HepG2 (cell line): ENCODE measurements around the gene FLOT2. TPM values are rescaled to one million over a fixed set of nuclear protein-coding genes. Genes with fewer than 3 reads are reported as not detected.

ENCODE experiments used
- GATAD2A ChIP-seq: IDR thresholded peaks from 2 replicates; pipeline ENCODE4 v1.6.1; 2016
- HOXD1 ChIP-seq: sonication (generic); formaldehyde crosslinking; IDR thresholded peaks from 2 replicates; pipeline ENCODE4 v1.5.0; 2020; ENCODE audit warnings: missing genetic modification reagents
- KDM5A ChIP-seq: fragments of 200-600 bp; sonication (generic); IDR thresholded peaks from 2 replicates; pipeline ENCODE4 v1.7.0; 2018; ENCODE audit warnings: antibody characterized with exemption, mild to moderate bottlenecking, low read length, borderline replicate concordance
- MIXL1 ChIP-seq: IDR thresholded peaks from 2 replicates; pipeline ENCODE4 v1.6.1; 2016
- NFE2L1 ChIP-seq: sonication (generic); formaldehyde crosslinking; IDR thresholded peaks from 2 replicates; pipeline ENCODE4 v1.4.0; 2020; ENCODE audit warnings: missing genetic modification reagents, mild to moderate bottlenecking, borderline replicate concordance
- NR2C2 ChIP-seq: sonication (generic); formaldehyde crosslinking; IDR thresholded peaks from 2 replicates; pipeline ENCODE4 v1.4.0; 2020; ENCODE audit warnings: missing genetic modification reagents, mild to moderate bottlenecking, moderate library complexity, borderline replicate concordance
- PAWR ChIP-seq: sonication (generic); formaldehyde crosslinking; IDR thresholded peaks from 2 replicates; pipeline ENCODE4 v1.4.0; 2020; ENCODE audit warnings: missing genetic modification reagents, mild to moderate bottlenecking, borderline replicate concordance
- ZFY ChIP-seq: sonication (generic); formaldehyde crosslinking; IDR thresholded peaks from 2 replicates; pipeline ENCODE4 v1.4.0; 2020; ENCODE audit warnings: missing genetic modification reagents
- ZNF10 ChIP-seq: sonication (generic); formaldehyde crosslinking; IDR thresholded peaks from 2 replicates; pipeline ENCODE4 v1.4.0; 2020; ENCODE audit warnings: mild to moderate bottlenecking, low read depth, missing genetic modification reagents, borderline replicate concordance
- ZNF263 ChIP-seq: sonication (generic); formaldehyde crosslinking; IDR thresholded peaks from 2 replicates; pipeline ENCODE4 v1.4.0; 2020; ENCODE audit warnings: missing genetic modification reagents
- ZNF605 ChIP-seq: sonication (generic); formaldehyde crosslinking; IDR thresholded peaks from 2 replicates; pipeline ENCODE4 v1.8.0; 2022; ENCODE audit warnings: mild to moderate bottlenecking, missing genetic modification reagents
- ZNF644 ChIP-seq: IDR thresholded peaks from 2 replicates; pipeline ENCODE4 v1.6.1; 2016; ENCODE audit warnings: low read depth
- ZNF713 ChIP-seq: sonication (generic); formaldehyde crosslinking; IDR thresholded peaks from 2 replicates; pipeline ENCODE4 v1.4.0; 2020; ENCODE audit warnings: mild to moderate bottlenecking, missing genetic modification reagents
- polyA plus RNA-seq, 8 experiments: library from polyadenylated mRNA; depleted of rRNA in 3 of 8; stranded (reverse) in 7 of 8; unstranded in 1 of 8; fragments of >200 nt; fragmentation: Illumina TruSeq in 4 of 8; extraction: Trizol in 4 of 8; gene quantifications; 2 replicates each; pipeline versions ENCODE4 v1.2.1 to v1.2.3, GENCODE V29; 2011 to 2016; ENCODE audit warnings: low read depth in 4 of 8, missing spikeins in 1 of 8, mixed read lengths in 1 of 8; ENCODE audit not compliant: insufficient read depth in 1 of 8
- total RNA-seq, 5 experiments: library from RNA; depleted of rRNA; stranded (reverse); fragments of >200 nt; fragmentation: Illumina TruSeq; extraction: Trizol; gene quantifications; 2 replicates each; pipeline ENCODE4 v1.2.3, GENCODE V29; 2016; ENCODE audit warnings: low read depth in 1 of 5
- TF ChIP-seq, protein P1 (sequence below): sonication (generic); formaldehyde crosslinking; IDR thresholded peaks from 2 replicates; pipeline ENCODE4 v1.5.0; 2020; ENCODE audit warnings: missing genetic modification reagents
- TF ChIP-seq, protein P2 (sequence below): sonication (generic); formaldehyde crosslinking; IDR thresholded peaks from 2 replicates; pipeline ENCODE4 v1.4.0; 2020; ENCODE audit warnings: missing genetic modification reagents
- TF ChIP-seq, protein P3 (sequence below): sonication (generic); formaldehyde crosslinking; IDR thresholded peaks from 2 replicates; pipeline ENCODE4 v1.4.0; 2020; ENCODE audit warnings: missing genetic modification reagents, mild to moderate bottlenecking, borderline replicate concordance
- TF ChIP-seq, protein P4 (sequence below): sonication (generic); formaldehyde crosslinking; IDR thresholded peaks from 2 replicates; pipeline ENCODE4 v1.4.0; 2020; ENCODE audit warnings: mild to moderate bottlenecking, missing genetic modification reagents
- TF ChIP-seq, protein P5 (sequence below): IDR thresholded peaks from 2 replicates; pipeline ENCODE4 v1.6.1; 2012; ENCODE audit warnings: low read depth, low read length, improper control_type of control experiment
- TF ChIP-seq, protein P6 (sequence below): sonication (generic); formaldehyde crosslinking; IDR thresholded peaks from 2 replicates; pipeline ENCODE4 v1.5.1; 2020; ENCODE audit warnings: missing genetic modification reagents, mild to moderate bottlenecking, borderline replicate concordance

FLOT2 gene
- total and polyA plus RNA-seq, 2 of the 13 experiments (the other 11 are each of a cell fraction or from before 2014, with no cell fraction given): 54.3 to 54.5 TPM

DNA sequence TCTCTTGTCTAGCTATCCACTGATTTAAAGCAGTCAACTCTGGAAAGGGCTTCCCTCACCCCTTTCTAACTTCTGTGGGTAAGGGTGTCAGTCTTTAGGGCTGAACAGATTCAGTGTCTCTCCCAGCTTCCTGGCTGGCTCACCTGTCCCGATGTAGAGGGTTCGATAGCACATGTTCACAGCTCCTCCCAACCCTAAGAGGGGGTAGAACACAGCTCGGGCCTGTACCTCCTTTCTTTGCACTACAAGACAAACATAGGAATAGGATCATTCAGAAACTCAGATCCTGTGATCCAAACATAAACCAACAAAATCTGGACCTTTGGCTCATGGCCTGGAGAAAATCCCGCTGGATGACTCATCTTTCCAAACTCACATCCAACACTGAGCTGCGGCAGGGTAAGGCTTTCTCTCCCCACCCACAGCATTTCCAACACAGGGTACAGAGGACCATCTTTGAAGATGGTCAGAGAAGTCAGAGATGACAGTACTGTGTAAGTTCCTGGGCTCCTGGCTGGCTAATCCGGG is 11.2 kb upstream of the FLOT2 start (continued):
- TF ChIP-seq, protein P1, sequence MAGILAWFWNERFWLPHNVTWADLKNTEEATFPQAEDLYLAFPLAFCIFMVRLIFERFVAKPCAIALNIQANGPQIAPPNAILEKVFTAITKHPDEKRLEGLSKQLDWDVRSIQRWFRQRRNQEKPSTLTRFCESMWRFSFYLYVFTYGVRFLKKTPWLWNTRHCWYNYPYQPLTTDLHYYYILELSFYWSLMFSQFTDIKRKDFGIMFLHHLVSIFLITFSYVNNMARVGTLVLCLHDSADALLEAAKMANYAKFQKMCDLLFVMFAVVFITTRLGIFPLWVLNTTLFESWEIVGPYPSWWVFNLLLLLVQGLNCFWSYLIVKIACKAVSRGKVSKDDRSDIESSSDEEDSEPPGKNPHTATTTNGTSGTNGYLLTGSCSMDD (CRISPR knock-in tag): no peak
- TF ChIP-seq, protein P2, sequence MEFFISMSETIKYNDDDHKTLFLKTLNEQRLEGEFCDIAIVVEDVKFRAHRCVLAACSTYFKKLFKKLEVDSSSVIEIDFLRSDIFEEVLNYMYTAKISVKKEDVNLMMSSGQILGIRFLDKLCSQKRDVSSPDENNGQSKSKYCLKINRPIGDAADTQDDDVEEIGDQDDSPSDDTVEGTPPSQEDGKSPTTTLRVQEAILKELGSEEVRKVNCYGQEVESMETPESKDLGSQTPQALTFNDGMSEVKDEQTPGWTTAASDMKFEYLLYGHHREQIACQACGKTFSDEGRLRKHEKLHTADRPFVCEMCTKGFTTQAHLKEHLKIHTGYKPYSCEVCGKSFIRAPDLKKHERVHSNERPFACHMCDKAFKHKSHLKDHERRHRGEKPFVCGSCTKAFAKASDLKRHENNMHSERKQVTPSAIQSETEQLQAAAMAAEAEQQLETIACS: no peak
- TF ChIP-seq ZNF605 (peak; percentile 59; the same call in 1 of the 2 replicates), ZNF263 (CRISPR knock-in tag) (no peak), ZNF10 (CRISPR knock-in tag) (no peak), NR2C2 (no peak), MIXL1 (no peak), HOXD1 (CRISPR knock-in tag) (no peak), ZNF644 (peak; percentile 34; the same call in 1 of the 2 replicates), GATAD2A (CRISPR knock-in tag) (peak; percentile 33; the same call in 1 of the 2 replicates), PAWR (no peak), ZFY (CRISPR knock-in tag) (peak; percentile 73), ZNF713 (no peak), NFE2L1 (CRISPR knock-in tag) (no peak), KDM5A (no peak)
- TF ChIP-seq, protein P3, sequence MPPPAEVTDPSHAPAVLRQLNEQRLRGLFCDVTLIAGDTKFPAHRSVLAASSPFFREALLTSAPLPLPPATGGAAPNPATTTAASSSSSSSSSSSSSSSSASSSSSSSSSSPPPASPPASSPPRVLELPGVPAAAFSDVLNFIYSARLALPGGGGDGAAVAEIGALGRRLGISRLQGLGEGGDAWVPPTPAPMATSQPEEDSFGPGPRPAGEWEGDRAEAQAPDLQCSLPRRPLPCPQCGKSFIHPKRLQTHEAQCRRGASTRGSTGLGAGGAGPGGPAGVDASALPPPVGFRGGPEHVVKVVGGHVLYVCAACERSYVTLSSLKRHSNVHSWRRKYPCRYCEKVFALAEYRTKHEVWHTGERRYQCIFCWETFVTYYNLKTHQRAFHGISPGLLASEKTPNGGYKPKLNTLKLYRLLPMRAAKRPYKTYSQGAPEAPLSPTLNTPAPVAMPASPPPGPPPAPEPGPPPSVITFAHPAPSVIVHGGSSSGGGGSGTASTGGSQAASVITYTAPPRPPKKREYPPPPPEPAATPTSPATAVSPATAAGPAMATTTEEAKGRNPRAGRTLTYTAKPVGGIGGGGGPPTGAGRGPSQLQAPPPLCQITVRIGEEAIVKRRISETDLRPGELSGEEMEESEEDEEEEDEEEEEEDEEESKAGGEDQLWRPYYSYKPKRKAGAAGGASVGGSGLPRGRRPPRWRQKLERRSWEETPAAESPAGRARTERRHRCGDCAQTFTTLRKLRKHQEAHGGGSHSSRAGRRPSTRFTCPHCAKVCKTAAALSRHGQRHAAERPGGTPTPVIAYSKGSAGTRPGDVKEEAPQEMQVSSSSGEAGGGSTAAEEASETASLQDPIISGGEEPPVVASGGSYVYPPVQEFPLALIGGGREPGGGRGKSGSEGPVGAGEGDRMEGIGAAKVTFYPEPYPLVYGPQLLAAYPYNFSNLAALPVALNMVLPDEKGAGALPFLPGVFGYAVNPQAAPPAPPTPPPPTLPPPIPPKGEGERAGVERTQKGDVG (CRISPR knock-in tag): no peak
- TF ChIP-seq, protein P4, sequence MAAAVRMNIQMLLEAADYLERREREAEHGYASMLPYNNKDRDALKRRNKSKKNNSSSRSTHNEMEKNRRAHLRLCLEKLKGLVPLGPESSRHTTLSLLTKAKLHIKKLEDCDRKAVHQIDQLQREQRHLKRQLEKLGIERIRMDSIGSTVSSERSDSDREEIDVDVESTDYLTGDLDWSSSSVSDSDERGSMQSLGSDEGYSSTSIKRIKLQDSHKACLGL (CRISPR knock-in tag): no peak
- TF ChIP-seq, protein P5, sequence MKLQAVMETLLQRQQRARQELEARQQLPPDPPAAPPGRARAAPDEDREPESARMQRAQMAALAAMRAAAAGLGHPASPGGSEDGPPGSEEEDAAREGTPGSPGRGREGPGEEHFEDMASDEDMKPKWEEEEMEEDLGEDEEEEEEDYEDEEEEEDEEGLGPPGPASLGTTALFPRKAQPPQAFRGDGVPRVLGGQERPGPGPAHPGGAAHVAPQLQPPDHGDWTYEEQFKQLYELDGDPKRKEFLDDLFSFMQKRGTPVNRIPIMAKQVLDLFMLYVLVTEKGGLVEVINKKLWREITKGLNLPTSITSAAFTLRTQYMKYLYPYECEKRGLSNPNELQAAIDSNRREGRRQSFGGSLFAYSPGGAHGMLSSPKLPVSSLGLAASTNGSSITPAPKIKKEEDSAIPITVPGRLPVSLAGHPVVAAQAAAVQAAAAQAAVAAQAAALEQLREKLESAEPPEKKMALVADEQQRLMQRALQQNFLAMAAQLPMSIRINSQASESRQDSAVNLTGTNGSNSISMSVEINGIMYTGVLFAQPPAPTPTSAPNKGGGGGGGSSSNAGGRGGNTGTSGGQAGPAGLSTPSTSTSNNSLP: peak; percentile 79; the same call in 1 of the 2 replicates
- TF ChIP-seq, protein P6, sequence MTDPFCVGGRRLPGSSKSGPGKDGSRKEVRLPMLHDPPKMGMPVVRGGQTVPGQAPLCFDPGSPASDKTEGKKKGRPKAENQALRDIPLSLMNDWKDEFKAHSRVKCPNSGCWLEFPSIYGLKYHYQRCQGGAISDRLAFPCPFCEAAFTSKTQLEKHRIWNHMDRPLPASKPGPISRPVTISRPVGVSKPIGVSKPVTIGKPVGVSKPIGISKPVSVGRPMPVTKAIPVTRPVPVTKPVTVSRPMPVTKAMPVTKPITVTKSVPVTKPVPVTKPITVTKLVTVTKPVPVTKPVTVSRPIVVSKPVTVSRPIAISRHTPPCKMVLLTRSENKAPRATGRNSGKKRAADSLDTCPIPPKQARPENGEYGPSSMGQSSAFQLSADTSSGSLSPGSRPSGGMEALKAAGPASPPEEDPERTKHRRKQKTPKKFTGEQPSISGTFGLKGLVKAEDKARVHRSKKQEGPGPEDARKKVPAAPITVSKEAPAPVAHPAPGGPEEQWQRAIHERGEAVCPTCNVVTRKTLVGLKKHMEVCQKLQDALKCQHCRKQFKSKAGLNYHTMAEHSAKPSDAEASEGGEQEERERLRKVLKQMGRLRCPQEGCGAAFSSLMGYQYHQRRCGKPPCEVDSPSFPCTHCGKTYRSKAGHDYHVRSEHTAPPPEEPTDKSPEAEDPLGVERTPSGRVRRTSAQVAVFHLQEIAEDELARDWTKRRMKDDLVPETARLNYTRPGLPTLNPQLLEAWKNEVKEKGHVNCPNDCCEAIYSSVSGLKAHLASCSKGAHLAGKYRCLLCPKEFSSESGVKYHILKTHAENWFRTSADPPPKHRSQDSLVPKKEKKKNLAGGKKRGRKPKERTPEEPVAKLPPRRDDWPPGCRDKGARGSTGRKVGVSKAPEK (CRISPR knock-in tag): no peak
